HG03469 (cell line): ENCODE data around the gene KIF2A.

Experiments used
- ATAC-seq: cut with Tn5 transposase; IDR thresholded peaks from one replicate; pipeline ENCODE4 v1.9.1; 2021; ENCODE audit warnings: mild to moderate bottlenecking, moderate library complexity, moderate number of reproducible peaks; ENCODE audit not compliant: unreplicated experiment

The KIF2A gene

DNA sequence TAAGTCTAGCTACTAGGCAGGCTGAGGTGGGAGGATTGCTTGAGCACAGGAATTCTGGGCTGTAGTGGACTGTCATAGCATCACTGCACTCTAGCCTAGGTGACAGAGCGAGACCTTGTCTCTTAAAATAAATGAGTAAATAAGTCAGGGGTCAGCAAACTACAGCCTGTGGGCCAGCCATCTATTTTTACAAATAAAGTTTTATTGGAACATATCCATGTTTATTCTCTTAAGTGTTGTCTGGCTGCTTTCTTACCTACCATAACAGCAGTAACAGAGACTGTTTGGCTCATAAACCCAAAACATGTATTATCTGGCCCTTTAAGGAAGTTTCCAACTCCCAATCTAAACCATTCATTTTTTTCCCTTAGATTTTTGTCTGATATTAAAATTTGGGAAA is 68.1 kb downstream of the KIF2A start:
- no peak for ATAC-seq

DNA sequence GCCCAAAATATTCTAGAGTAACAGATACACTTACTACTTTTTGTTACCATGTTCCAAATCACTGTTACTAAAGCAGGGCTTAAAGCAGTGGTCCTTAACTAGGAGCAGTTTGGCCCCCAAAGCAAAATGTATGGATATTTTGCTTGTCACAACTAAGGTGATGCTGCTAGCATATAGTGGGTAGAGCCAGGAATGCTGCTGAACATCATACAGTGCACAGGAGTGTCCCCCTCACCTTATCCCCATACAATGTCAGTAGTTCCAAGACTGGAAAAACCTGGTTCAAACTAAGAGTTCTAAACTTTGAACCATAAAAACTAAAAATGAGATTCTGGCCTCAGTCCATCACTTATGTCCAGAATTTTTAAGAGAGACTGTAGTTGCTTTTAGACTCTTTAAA is 69.6 kb downstream of the KIF2A start:
- no peak for ATAC-seq

DNA sequence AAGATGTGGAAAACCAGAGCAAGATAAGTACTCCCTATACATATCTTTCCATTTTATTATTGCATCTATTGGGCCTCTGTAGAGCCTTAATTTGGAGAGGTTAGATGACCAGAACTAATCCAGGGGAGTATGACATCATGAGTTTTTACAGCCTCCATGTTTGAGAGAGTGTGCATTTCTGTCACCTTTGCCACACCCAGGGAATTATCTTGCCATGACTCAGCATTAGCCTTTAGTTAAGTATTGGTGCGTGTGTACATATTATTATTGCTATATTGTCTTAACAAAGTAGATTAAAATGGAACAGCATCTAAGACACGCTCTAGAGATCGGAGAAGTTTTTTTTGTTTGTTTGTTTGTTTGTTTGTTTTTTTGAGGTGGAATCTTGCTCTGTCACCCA is 70.1 kb downstream of the KIF2A start:
- no peak for ATAC-seq

DNA sequence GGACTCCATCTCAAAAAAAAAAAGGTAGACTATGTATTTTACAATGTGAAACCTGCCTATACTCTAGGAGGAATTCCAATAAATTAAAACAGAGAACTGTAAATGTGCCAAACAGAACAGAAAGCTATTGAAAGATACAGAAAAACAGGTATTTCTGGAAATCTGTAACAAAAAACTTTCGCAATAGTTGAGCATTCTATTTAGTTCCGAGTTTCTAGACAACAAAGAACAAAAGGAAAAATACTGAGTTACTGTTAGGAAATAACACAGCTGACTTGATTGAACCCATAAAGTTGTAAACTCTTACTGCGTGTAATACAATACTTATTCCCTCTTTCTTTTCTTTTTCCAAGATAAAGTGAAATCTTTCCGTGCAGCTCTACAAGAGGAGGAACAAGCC is 79.1 kb downstream of the KIF2A start:
- no peak for ATAC-seq

DNA sequence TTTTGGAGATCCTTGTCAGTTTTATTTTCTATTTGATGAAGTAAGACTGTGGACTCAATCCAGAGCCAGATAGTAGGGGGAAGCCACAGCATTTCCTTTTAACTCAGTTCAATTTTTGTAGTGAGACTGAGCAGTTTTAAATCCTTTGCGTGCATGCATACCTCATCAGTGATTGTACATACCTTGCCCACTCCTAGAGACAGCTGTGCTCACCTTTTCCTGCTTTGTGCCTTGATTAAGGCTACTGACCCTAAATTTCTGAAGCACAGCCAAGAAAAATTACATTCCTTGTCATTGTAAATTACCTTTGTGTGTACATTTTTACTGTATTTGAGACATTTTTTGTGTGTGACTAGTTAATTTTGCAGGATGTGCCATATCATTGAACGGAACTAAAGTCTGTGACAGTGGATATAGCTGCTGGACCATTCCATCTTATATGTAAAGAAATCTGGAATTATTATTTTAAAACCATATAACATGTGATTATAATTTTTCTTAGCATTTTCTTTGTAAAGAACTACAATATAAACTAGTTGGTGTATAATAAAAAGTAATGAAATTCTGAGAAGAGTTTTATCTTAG is 79.9 kb downstream of the KIF2A start:
- no peak for ATAC-seq

DNA sequence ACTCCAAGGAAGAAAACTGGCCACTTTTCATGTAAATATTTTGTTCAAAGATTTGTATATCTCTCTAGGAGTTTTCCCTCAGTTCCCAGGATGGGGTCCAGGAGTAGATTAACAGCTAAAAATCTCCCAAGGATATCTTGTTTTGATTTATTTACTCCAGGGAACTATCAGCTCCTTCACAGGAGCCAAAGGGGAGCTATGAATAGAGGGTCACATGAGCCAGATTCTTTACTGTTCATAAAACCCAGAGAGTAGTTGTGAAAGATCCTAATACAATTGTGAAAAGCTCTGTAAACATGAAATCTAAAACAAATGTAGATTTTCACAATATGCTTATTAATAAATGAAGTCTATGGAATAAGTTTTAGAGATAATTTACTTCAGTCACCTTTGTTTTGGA is 80.8 kb downstream of the KIF2A start:
- ATAC-seq, result no peak

DNA sequence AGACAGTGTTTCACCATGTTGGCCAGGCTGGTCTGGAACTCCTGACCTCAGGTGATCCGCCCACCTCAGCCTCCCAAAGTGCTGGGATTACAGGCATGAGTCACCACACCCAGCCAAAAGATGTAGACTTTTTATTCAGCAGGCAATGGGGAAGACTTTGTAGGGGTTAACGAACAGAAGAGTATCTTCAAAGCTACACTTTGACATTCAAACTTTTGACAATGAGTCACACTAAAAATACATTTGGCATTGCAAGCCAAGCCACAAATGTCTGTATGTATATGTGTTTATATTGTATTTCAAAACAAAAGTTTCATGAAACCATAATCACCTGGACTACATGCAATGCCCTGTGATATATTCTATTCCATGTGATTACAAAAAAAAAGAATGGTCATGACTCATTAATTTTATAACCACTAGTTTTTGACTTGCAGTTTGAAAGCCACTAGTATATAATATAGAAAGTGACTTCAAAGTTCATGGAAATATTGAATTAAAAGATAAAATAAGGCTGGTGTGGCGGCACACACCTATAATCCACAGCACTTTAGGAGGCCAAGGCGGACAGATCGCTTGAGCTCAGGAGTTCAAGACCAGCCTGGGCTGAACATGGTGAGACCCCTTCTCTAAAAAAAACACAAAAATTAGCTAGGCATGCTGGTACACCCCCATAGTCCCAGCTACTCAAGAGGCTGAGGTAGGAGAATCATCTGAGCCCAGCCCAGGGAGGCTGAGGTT is 89.4 kb downstream of the KIF2A start:
- ATAC-seq, result no peak

DNA sequence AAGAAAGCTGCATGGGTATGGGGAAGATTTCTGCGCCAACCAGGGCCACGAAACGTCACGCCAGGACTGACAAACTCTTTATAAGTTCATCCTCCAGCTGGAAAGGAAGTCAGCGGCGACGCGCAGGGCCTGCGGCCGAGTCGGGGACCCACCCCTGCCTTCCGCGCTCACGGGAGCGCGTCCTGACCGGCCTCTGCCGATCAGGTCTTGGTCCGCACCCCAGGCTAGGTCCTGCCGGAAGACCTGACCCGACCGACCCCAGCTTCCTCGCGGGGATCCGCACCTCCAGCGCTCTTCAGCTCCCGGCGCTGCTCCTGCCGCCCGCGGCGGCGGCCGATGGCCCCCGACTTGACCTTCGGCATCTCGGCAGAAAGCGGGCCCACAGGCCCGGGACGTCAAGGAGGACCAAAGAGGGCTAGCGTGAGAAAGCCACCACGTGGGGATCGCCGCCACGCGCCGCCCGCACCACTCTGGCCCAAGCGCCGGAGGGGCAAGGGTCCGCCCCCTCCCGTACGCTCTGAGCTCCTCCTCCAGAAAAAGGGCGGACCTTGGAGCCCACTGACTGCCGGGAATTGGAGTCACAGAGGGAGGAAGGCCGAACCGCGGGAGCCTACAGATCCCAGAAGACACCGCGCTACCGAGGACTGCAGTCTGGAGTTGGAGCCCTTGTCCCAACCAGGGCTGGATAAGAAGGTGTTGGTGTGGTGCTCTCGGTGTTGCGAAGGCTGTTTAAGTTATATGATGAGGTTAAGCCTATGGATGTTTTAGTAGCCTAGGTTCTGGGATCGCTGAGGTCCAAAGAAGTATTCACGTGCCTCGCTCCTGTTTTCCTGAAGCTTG is 97.6 kb downstream of the KIF2A start, which contains the start of gene DIMT1:
TSS of gene DIMT1 (minus strand) at position 495 of the 840 bp plus-strand sequence. CDS start at position 362, 133 bp downstream.
- ATAC-seq, result peak; percentile 93

DNA sequence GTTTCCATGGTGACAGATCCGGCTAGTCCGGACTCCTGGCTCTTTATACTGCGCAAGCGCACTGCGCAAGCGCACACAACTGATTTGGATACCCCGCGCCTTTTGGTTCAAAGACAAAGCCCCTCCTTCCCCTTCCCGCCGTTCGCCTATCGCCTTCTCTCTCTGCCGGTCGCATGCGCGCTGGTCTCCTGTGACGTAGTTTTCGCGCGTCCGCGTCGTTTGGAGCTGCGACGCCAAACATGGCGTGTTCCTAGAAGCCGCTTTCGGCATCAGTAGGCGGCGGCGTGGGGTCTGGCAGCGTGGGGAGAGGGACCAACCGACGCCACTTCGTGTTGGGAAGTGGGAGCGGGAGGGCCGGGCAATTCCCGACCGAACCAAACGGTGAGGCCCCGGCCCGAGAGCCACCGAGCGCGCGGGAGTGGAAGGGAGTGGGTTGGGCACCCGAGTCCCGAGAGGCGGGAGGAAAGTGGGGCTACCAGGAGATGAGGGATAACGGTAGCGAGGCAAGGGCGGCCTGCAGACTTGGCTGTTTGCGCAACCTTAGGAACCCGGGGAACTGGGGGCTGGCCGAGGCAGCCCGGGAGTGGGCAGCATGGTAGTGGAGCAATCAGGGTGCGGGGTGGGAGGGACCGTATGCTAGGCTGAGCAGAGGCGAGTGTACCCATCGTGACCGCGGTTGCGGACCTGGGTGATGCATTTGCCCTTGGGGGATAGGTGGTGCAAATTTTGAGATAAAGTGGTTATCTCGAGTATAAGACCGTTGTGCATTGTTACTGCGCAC is 106.7 kb downstream of the KIF2A start, which contains the start of gene IPO11:
TSS of gene IPO11 (plus strand) at position 215 of the 781 bp plus-strand sequence. CDS start 24,517 bp downstream, outside the sequence.
- ATAC-seq, result peak; percentile 93

DNA sequence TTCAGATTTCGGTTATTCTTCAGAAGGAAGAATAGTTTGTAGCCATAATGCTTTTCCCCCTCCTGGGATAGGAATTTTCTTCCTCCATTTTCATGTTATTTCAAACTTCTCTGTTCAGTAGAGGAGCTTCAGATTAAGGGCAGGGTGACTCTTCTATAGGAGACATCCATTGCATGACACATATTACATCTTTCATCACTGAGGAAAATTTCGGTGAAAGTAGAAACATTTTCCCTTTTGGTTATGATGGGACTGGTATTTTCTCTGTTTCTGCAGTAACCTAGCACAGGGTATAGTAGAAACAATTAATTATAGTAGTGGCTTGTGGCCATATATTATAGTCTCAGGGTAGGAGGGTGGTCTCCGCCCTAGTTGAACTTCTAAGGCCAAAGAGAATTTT is 107.7 kb downstream of the KIF2A start:
- ATAC-seq, result no peak

DNA sequence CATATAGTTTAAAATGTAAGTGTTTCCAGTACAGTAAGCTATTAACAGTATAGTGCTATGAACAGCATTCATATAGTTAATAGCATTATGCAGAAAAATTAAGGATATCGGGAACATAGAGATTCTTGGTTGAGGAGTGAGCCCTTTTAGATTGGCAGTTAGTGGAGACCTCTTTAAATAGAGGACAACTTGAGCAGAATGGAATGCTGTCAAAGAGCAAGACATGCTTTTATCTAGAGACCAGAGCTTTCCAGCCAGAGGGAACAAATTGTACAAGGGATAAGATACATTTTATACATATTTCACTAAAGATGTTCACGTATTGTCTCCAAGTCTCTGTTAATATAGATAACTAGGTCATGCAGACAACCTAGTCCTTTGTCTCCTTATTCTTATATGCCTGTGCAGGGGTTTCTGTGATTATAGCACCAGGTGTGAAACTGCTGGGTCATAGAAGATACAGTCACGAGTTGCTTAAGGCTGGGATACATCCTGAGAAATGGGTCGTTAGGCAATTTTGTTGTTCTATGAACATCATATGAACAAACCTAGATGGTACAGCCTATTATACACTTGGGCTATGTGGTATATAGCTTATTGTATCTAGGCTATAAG is 112.6 kb downstream of the KIF2A start:
- ATAC-seq, result no peak

DNA sequence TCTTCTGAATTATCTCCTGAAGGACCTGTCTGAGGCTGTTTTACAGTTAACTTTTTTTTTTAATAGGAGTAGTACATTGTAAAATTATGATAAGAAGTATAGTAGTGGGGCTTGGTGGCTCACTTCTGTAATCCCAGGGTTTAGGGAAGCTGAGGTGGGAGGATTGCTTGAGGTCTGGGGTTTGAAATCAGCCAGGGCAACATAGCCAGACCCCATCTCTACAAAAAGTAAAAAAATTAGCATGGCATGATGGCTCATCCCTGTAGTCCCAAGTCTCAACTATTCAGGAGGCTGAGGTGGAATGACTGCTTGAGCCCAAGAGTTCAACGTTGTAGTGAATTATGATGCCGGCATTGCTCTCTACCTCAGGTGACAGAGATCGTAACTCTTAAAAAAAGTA is 113.6 kb downstream of the KIF2A start:
- no peak for ATAC-seq

DNA sequence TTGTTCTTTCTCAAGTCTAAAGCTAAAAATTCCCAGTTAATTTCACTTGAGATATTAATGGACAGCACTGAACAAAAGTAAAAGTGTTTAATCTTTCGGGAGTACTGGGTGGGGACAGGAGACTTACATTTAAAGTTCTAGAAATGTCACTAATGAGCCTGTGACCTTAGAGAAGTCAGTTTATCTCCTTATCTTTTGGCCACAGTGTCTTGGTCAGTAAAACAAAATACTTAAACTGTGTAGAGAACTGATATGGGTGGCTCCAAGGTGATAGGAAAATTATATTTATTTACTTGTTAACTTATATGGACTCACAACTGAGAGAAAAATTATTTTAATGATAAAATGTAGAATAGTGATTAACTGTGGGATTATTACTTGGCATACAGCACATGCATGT is 115.4 kb downstream of the KIF2A start:
- no peak for ATAC-seq

DNA sequence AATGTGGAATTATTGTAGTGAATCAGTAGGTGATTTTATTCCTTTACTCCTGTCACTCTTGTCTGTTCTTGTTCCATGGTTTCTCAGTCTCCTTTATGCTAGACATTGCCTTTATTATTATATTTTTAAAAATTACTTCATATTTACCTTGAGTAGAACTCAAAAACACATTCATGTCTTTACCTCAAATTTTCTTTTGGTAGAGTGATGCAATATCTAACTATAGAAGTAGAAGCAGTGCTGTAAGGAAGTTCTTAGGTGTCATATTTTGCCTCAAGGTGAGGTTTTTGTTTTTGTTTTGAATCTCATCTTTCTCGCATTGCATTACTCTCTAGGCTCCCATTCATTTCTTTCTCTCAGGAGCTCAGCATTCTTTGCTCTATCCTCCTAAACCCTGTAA is 118.8 kb downstream of the KIF2A start:
- no peak for ATAC-seq

DNA sequence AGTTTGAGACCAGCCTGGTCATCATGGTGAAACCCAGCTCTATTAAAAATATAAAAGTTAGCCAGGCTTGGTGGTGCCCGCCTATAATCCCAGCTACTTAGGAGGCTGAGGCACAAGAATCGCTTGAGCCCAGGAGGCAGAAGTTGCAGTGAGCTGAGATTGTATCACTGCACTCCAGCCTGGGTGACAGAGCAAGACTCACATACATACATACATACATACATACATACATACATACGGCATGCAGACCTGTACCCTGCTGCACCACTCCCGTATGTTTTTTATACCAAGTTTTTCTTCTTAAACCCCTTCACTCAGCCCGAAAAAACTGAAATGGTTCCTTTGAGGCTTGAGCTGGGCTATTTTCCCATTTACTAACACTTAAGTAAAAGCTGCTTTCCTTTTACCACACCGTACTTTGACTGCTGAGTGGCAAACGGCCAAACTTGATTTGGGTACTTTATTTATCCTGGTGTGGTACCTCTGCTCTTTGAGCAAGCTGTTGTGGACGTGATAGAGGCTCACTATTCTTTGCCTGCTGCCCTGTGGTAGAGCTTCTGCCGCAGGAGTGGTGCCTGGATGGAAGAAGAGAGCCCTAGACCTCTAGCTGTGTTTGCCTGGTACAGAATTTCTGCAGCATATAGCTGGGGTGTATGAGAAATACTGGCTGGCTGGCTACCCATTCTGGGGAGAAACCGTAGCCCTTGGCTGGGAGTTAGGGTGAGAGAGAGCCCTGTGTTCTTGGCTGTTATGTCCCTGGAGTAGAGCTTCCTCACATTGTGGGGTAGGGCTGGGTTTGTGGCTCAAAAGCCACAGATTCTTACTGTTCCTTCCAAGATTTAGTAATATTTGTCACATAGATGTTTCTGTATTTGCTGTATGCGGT is 126.0 kb downstream of the KIF2A start:
- ATAC-seq, result no peak

DNA sequence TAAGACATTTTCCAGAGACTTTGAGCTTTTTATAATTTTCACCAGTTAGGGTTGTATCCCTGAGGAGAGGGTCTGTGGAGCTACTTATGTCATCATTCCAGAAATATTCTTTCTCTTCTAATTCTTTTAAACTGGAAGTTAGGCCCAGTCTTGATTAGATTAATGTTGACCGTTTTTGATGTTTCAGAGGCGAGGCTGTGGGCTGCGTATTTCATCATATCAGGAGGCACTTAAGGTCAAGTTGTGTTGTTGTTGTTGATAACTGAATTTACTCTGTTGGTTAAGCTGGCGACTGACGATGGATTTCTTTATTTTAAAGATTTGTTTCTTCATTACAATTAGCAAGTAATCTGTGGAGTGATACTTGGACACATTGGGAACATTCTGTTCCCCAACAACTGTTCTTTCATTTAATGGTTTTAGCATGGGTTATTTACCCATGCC is 126.6 kb downstream of the KIF2A start:
- no peak for ATAC-seq
